Endothelial cell of umbilical vein (primary cell): ENCODE measurements around the gene KIF4A.

Source experiments
- EZH2 ChIP-seq: IDR thresholded peaks from 2 replicates; pipeline ENCODE4 v1.6.1; 2012; ENCODE audit warnings: borderline replicate concordance, low read depth, mild to moderate bottlenecking, moderate library complexity, low read length, inconsistent platforms; ENCODE audit not compliant: severe bottlenecking
- JUN ChIP-seq: IDR thresholded peaks from 2 replicates; pipeline ENCODE4 v1.6.1; 2011; ENCODE audit warnings: borderline replicate concordance, low read depth; ENCODE audit not compliant: insufficient read length, insufficient read depth
- POLR2A ChIP-seq: IDR thresholded peaks from 2 replicates; pipeline ENCODE4 v1.6.1; 2012; ENCODE audit warnings: low read depth, mild to moderate bottlenecking, control low read depth, low read length
- POLR2AphosphoS5 ChIP-seq: IDR thresholded peaks from 2 replicates; pipeline ENCODE4 v1.6.1; 2012; ENCODE audit warnings: low read depth, mild to moderate bottlenecking, control low read depth, low read length, moderate library complexity; ENCODE audit not compliant: insufficient read depth
- TF ChIP-seq, protein P1 (sequence below), 2 donors: IDR thresholded peaks; 1 replicate in 1 of 2; 2 replicates in 1 of 2; pipeline ENCODE4 v1.5.1; 2011; ENCODE audit warnings: low read length in 2 of 2, mild to moderate bottlenecking in 2 of 2, moderate library complexity in 2 of 2, control low read depth in 1 of 2, inconsistent platforms in 1 of 2, low read depth in 1 of 2; ENCODE audit not compliant: insufficient read depth in 1 of 2; ENCODE audit errors: extremely low read depth in 1 of 2
- TF ChIP-seq, protein P2 (sequence below): IDR thresholded peaks from 2 replicates; pipeline ENCODE4 v1.6.1; 2011; ENCODE audit not compliant: insufficient read depth, insufficient read length

- TF ChIP-seq, protein P1, sequence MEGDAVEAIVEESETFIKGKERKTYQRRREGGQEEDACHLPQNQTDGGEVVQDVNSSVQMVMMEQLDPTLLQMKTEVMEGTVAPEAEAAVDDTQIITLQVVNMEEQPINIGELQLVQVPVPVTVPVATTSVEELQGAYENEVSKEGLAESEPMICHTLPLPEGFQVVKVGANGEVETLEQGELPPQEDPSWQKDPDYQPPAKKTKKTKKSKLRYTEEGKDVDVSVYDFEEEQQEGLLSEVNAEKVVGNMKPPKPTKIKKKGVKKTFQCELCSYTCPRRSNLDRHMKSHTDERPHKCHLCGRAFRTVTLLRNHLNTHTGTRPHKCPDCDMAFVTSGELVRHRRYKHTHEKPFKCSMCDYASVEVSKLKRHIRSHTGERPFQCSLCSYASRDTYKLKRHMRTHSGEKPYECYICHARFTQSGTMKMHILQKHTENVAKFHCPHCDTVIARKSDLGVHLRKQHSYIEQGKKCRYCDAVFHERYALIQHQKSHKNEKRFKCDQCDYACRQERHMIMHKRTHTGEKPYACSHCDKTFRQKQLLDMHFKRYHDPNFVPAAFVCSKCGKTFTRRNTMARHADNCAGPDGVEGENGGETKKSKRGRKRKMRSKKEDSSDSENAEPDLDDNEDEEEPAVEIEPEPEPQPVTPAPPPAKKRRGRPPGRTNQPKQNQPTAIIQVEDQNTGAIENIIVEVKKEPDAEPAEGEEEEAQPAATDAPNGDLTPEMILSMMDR (IDR thresholded peaks at IDR 0.05; ENCODE audit: extremely low read depth in 1 of 2, insufficient read depth in 1 of 2, low read depth in 1 of 2, low read length in 2 of 2), result no peak
- TF ChIP-seq POLR2A (no peak), JUN (no peak), POLR2AphosphoS5 (no peak), EZH2 (no peak)
- TF ChIP-seq, protein P2, sequence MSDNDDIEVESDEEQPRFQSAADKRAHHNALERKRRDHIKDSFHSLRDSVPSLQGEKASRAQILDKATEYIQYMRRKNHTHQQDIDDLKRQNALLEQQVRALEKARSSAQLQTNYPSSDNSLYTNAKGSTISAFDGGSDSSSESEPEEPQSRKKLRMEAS, result no peak
These were observed 159.6 kb downstream of the KIF4A start for GRCh38 chrX:70449457-70449966.
